K562 (cell line): ENCODE measurements around the gene SNX4. TPM values are rescaled to one million over a fixed set of nuclear protein-coding genes. Genes with fewer than 3 reads are reported as not detected.

Source experiments
- ARID3B ChIP-seq: fragments of 250-450 bp; sonication (Bioruptor Pico); IDR thresholded peaks from 2 replicates; pipeline ENCODE4 v1.4.0; 2020; ENCODE audit warnings: borderline replicate concordance
- CEBPG ChIP-seq, 3 experiments: fragments of 200-800 bp in 1 of 3; sonication (Bioruptor generic) in 1 of 3; sonication (generic) in 1 of 3; formaldehyde crosslinking in 1 of 3; IDR thresholded peaks in 2 of 3; conservative IDR thresholded peaks in 1 of 3; 2 replicates each; pipeline versions ENCODE4 v1.6.1 to v1.8.0; 2016 to 2022; ENCODE audit warnings: missing compliant biosample characterization in 2 of 3, missing genetic modification characterization in 2 of 3, mild to moderate bottlenecking in 1 of 3, missing genetic modification reagents in 1 of 3
- CHD4 ChIP-seq: fragments of 200-600 bp; sonication (generic); IDR thresholded peaks from 3 replicates; pipeline ENCODE4 v1.6.1; 2012; ENCODE audit warnings: low read depth, mild to moderate bottlenecking, mixed read lengths, low read length, inconsistent platforms; ENCODE audit not compliant: insufficient read depth, insufficient replicate concordance, poor library complexity, severe bottlenecking
- CTBP1 ChIP-seq: fragments of 450-650 bp; IDR thresholded peaks from 2 replicates; pipeline ENCODE4 v1.6.1; 2016; ENCODE audit warnings: borderline replicate concordance
- E2F3 ChIP-seq: fragments of 250-450 bp; sonication (Bioruptor Pico); IDR thresholded peaks from 2 replicates; pipeline ENCODE4 v1.4.0; 2020; ENCODE audit warnings: mild to moderate bottlenecking
- ELF4 ChIP-seq: fragments of 450-650 bp; formaldehyde crosslinking; IDR thresholded peaks from 2 replicates; pipeline ENCODE4 v1.4.0; 2022; ENCODE audit warnings: missing genetic modification characterization
- ETV6 ChIP-seq, 3 experiments: fragments of 150-350 bp in 1 of 3; sonication (generic) in 1 of 3; formaldehyde crosslinking in 1 of 3; IDR thresholded peaks; 2 replicates each; pipeline versions ENCODE4 v1.6.1 to v1.8.0; 2014 to 2022; ENCODE audit warnings: borderline replicate concordance in 2 of 3, low read depth in 2 of 3, antibody characterized with exemption in 1 of 3, low read length in 1 of 3, mild to moderate bottlenecking in 1 of 3, missing genetic modification reagents in 1 of 3
- GTF3C2 ChIP-seq: IDR thresholded peaks from 3 replicates; pipeline ENCODE4 v1.6.1; 2011; ENCODE audit warnings: borderline replicate concordance, mild to moderate bottlenecking, moderate library complexity; ENCODE audit not compliant: insufficient read length; ENCODE audit errors: extremely low read depth
- IRF2 ChIP-seq: sonication (generic); formaldehyde crosslinking; IDR thresholded peaks from 2 replicates; pipeline ENCODE4 v1.8.1; 2022; ENCODE audit warnings: mild to moderate bottlenecking, missing genetic modification reagents
- POLR2AphosphoS2 ChIP-seq: IDR thresholded peaks from 2 replicates; pipeline ENCODE4 v1.6.1; 2012; ENCODE audit warnings: low read length, improper control_type of control experiment
- PRDM10 ChIP-seq: fragments of 450-650 bp; IDR thresholded peaks from 2 replicates; pipeline ENCODE4 v1.6.1; 2018; ENCODE audit not compliant: partially characterized antibody
- PRMT5 ChIP-seq: sonication (generic); formaldehyde crosslinking; IDR thresholded peaks from 2 replicates; pipeline ENCODE4 v1.5.0; 2020; ENCODE audit warnings: missing genetic modification reagents
- RFX7 ChIP-seq: fragments of 250-450 bp; sonication (Bioruptor Pico); IDR thresholded peaks from 2 replicates; pipeline ENCODE4 v1.5.1; 2021; ENCODE audit warnings: mild to moderate bottlenecking
- SNIP1 ChIP-seq: fragments of 450-650 bp; IDR thresholded peaks from 2 replicates; pipeline ENCODE4 v1.7.1; 2017; ENCODE audit warnings: low read depth, mild to moderate bottlenecking
- THRAP3 ChIP-seq: fragments of 450-650 bp; IDR thresholded peaks from 2 replicates; pipeline ENCODE4 v1.6.1; 2016; ENCODE audit warnings: mild to moderate bottlenecking, inconsistent platforms, borderline replicate concordance
- U2AF1 ChIP-seq: fragments of 200-400 bp; formaldehyde crosslinking; optimal IDR thresholded peaks from 2 replicates; pipeline ENCODE3; 2017; ENCODE audit warnings: mild to moderate bottlenecking, low read depth, low read length, moderate library complexity
- ZBTB8A ChIP-seq: fragments of 450-650 bp; IDR thresholded peaks from 2 replicates; pipeline ENCODE4 v1.6.1; 2018; ENCODE audit warnings: mild to moderate bottlenecking, moderate library complexity; ENCODE audit not compliant: partially characterized antibody
- ZNF143 ChIP-seq: sonication (generic); formaldehyde crosslinking; IDR thresholded peaks from 2 replicates; pipeline ENCODE4 v1.9.0; 2022; ENCODE audit warnings: mild to moderate bottlenecking, missing genetic modification reagents
- ZNF717 ChIP-seq: fragments of 250-450 bp; sonication (Bioruptor Pico); IDR thresholded peaks from 2 replicates; pipeline ENCODE4 v1.5.0; 2021
- ZNF766 ChIP-seq: fragments of 200-800 bp; sonication (Bioruptor generic); conservative IDR thresholded peaks from 2 replicates; pipeline ENCODE4 v1.6.1; 2016; ENCODE audit warnings: missing genetic modification characterization, missing compliant biosample characterization
- ZSCAN29 ChIP-seq: fragments of 450-650 bp; IDR thresholded peaks from 2 replicates; pipeline ENCODE4 v1.6.1; 2017
- polyA plus RNA-seq, 8 experiments: library from polyadenylated mRNA; depleted of rRNA in 4 of 8; stranded (reverse) in 5 of 8; unstranded in 3 of 8; fragments of >200 nt; fragmentation: Nextera tagmentation in 2 of 8; fragmentation: Illumina TruSeq in 1 of 8; extraction: Ambion mirVana in 2 of 8; extraction: Trizol in 1 of 8; gene quantifications; 2 replicates each; pipeline versions ENCODE4 v1.2.1 to v1.2.3, GENCODE V29; 2011 to 2014; ENCODE audit warnings: inconsistent platforms in 1 of 8, missing spikeins in 1 of 8
- total RNA-seq, 7 experiments: library from RNA; depleted of rRNA in 6 of 7; stranded (reverse); fragments of >200 nt in 6 of 7; fragmentation: Illumina TruSeq in 2 of 7; extraction: Trizol in 2 of 7; gene quantifications; 2 replicates each; pipeline versions ENCODE4 v1.2.1 to v1.2.3, GENCODE V29; 2011 to 2021; ENCODE audit warnings: low replicate concordance in 1 of 7

Gene SNX4
- total and polyA plus RNA-seq, 9 of the 15 experiments (the other 6 are each of a cell fraction or from before 2014, with no cell fraction given) = 11.4 to 40.3 (median 30.0) TPM

- TF ChIP-seq ETV6 (IDR thresholded peaks at IDR 0.05; ENCODE audit: borderline replicate concordance in 1 of 2, low read depth in 2 of 2, low read length in 1 of 2) (no peak), ETV6 (CRISPR knock-in tag; IDR thresholded peaks at IDR 0.05; ENCODE audit: borderline replicate concordance) (no peak), CEBPG (CRISPR knock-in tag; IDR thresholded peaks at IDR 0.05) (no peak), CEBPG (tag; conservative IDR thresholded peaks at IDR 0.05 in 1 of 2, IDR thresholded peaks at IDR 0.05 in 1 of 2) (no peak), POLR2AphosphoS2 (no peak), PRMT5 (CRISPR knock-in tag) (no peak), IRF2 (CRISPR knock-in tag) (no peak), CHD4 (no peak), RFX7 (CRISPR knock-in tag) (no peak), ZSCAN29 (no peak), ZNF717 (CRISPR knock-in tag) (no peak), U2AF1 (no peak), PRDM10 (no peak), CTBP1 (peak; percentile 93), GTF3C2 (no peak), ELF4 (CRISPR knock-in tag) (no peak), ZNF143 (CRISPR knock-in tag) (no peak), THRAP3 (no peak), E2F3 (CRISPR knock-in tag) (no peak), SNIP1 (no peak), ZNF766 (CRISPR knock-in tag) (peak; percentile 76), ZBTB8A (no peak), ARID3B (CRISPR knock-in tag) (no peak)
Measured at GRCh38 chr3:125433091-125433534, 86.9 kb downstream of the SNX4 start (continued).
